Mammary epithelial cell (primary cell): ENCODE results near the gene TSPAN9.

Source experiments
- CTCF ChIP-seq, 2 donors: IDR thresholded peaks in 1 of 2; conservative IDR thresholded peaks in 1 of 2; 2 replicates each; pipeline ENCODE4 v1.5.1; 2011 to 2012; ENCODE audit warnings: inconsistent platforms in 2 of 2, low read length in 2 of 2, mild to moderate bottlenecking in 2 of 2, control low read depth in 1 of 2, low read depth in 1 of 2; ENCODE audit not compliant: insufficient read depth in 1 of 2; ENCODE audit errors: extremely low read depth in 1 of 2
- EZH2 ChIP-seq: IDR thresholded peaks from 2 replicates; pipeline ENCODE4 v1.6.1; 2012; ENCODE audit warnings: low read length, inconsistent platforms, borderline replicate concordance

DNA sequence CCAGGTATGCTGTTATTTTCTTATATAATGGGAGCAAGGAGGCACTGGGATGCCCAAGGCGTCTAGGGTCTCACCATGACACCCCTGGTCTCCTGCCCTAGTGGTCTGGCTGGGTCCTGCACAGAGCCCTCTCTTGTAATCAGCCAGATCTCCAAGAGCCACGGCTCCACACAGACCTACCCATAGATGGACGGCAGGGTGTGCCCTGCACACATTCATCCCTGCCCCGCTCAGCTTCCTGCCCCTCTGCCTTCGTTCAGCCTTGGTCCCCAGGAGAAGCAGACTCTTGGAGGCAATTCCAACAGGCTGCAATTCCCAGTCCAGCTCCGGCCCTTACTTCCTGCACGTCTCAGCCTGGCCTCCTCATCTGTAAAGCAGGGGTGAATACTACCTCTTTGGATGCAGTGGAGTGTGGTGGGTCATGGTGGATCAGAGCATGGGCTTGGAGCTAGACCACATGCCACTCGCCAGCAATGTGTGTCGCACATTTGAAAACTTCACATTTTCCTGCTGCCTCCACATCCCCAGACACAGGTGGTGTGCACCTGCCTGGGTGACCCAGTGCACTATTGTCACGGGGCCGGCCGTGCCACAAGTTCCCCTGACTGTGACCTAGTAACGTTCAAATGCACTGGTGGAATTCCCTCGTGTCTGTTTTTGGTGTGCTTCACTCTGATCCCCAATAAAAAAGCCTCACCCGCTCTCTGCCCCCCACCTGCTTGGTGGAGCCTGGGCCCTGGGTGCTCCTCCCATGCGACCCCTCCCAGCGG lies 242.7 kb downstream of the TSPAN9 start:
- no peak for TF ChIP-seq CTCF (conservative IDR thresholded peaks at IDR 0.05 in 1 of 2, IDR thresholded peaks at IDR 0.05 in 1 of 2; ENCODE audit: extremely low read depth in 1 of 2, insufficient read depth in 1 of 2, low read depth in 1 of 2, low read length in 2 of 2)
- no peak for TF ChIP-seq EZH2
